Uterus (tissue), 2 donors: Measurements from ENCODE around the gene TRMT2A.

ENCODE experiments used
- CTCF ChIP-seq, 4 experiments: fragments of 200-600 bp in 2 of 4; fragments of 450-650 bp in 2 of 4; sonication (generic) in 2 of 4; IDR thresholded peaks; one replicate each; pipeline ENCODE4 v1.5.1; 2016 to 2019; ENCODE audit warnings: antibody characterized with exemption in 4 of 4, mild to moderate bottlenecking in 2 of 4, moderate library complexity in 1 of 4
- POLR2A ChIP-seq, 2 donors: fragments of 450-650 bp; IDR thresholded peaks; one replicate each; pipeline ENCODE4 v1.6.1; 2016; ENCODE audit warnings: antibody characterized with exemption in 2 of 2, mild to moderate bottlenecking in 1 of 2, moderate library complexity in 1 of 2

GRCh38 chr22:20102203-20102780 lies 14.7 kb downstream of the TRMT2A start:
- no peak for TF ChIP-seq CTCF (IDR thresholded peaks at IDR 0.05)
- TF ChIP-seq POLR2A (IDR thresholded peaks at IDR 0.05) = no peak
